Stimulated activated CD4-positive, alpha-beta T cell treated with anti-CD3 and anti-CD28 coated beads, TNF-alpha, amount 100 ng/mL, for 1 hour (primary cell): ENCODE measurements around the gene UGT8.
"Not testable (repeated sequence)": the region's sequence is repeated elsewhere in the genome, so short reads cannot be mapped to it uniquely, and the experiment has no call there.

Experiments
- DNase-seq, 3 donors: peaks; one replicate each; pipeline ENCODE4 v3.0.0-alpha.2; 2020; ENCODE audit warnings: low read depth in 3 of 3, low spot score in 1 of 3

The UGT8 gene, protein sequence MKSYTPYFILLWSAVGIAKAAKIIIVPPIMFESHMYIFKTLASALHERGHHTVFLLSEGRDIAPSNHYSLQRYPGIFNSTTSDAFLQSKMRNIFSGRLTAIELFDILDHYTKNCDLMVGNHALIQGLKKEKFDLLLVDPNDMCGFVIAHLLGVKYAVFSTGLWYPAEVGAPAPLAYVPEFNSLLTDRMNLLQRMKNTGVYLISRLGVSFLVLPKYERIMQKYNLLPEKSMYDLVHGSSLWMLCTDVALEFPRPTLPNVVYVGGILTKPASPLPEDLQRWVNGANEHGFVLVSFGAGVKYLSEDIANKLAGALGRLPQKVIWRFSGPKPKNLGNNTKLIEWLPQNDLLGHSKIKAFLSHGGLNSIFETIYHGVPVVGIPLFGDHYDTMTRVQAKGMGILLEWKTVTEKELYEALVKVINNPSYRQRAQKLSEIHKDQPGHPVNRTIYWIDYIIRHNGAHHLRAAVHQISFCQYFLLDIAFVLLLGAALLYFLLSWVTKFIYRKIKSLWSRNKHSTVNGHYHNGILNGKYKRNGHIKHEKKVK

DNA sequence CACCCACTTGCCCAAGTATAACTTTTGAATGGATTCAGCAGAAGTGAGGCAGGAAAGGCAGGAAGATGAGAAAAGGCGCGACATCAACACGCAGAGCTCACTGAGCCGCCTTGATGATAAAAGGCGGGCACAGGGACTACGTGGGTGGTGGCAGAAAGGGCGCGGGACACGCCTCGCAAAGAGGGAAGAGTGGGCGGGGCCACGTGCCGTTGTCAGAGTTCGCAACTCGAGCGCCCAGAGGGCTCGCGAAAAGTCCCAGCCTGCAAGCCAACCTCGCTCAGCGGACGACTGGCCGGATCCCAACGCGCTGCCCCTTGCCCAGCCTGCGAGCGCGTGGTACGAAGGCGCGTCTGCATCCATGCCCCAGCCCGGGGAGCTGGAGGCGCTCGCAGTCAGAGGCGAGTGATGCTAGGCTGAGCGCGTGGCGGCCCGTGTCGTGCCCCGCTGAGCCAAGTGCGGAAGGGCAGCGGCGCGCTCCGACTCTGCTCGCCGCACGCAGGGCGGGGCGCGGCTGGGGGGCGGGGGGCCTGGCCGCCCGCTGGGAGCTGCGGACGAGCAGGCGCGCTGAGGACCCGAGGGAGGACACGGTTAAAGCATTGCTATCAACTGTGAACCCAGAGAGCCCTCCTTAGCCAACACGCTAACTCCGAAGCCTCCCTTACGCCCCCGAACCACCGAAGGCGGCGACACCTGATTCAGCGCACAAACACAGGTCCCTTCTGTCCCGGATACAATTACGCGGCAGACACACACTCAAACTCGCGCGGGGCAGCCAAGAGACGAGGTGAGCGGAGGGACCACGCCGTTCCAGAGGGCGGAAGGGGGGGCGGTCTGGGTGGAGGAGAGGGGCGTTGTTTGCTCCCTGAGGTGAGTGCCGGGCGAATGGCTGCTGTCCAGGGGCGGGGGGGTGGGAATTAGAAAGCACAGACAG lies at the start of gene UGT8:
TSS of gene UGT8 (plus strand) at position 617 of the 931 bp plus-strand sequence. CDS start 24,074 bp downstream, outside the sequence.
- peak in 1 of 3 donors; percentile 18 for DNase-seq

DNA sequence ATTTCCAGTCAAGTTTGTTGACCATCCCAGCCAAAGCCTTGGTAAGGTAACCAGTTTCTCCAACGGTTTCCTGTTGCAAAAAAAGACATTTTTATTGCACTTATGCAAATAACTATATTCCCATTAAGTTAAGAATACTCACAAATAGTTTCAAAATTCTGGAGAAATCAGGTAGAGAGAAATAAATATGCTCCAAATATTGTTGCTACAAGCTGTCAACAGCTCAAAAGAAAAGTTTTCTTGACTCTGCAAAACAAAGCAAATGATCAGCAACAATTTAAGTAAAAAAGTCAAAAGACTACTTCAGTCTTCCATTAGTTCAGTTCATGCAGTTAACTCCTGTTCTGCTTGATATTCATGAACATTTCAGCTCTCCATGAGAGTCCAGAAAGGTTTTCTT lies 49.0 kb upstream of the UGT8 start:
- no peak for DNase-seq

DNA sequence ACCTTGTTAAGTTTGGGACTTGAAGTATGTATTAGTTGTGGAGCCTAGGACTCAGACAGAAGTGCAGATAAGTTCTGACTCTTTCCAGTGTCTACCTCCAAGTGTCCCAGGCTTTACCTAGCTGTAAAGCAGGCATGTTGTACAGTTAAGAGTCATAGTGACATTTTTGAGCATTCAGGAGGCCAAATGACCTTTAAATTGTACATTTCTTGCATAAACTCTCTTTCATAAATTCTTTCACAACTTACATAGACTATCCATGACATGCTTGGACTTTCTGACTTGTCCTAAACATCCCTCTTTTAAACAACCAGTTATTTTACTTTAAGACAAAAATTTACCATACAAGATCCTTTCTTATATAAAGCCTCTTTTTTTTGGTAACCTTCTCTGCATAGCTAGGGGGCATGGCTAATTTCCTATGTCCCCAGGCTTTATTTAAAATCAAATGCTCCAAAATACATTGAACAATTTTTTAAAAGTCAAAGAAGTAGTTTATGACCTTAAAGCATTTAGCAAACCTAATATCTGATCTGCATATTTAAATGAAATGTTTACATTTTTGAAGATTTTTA lies 40.1 kb upstream of the UGT8 start:
- no peak for DNase-seq

DNA sequence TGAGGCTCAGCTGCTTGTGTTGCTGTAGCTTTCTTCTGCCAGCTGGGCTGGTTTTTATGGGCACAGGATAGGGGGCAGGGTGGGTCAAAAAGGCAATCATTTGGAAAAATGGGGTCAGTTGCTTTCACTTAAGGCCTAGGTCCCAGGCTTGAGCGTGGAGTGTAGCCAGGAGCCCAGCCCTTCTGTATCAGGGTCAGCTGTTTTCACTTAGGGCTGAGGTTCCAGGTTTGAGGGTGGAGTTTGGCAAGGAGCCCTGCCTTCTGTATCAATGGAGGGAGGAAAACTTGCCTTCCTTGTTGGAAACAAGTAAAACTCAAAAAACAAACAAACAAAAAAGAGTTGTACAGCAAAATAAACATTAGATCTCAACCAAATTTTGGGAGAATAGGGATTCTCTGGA lies 37.0 kb upstream of the UGT8 start:
- no peak for DNase-seq

DNA sequence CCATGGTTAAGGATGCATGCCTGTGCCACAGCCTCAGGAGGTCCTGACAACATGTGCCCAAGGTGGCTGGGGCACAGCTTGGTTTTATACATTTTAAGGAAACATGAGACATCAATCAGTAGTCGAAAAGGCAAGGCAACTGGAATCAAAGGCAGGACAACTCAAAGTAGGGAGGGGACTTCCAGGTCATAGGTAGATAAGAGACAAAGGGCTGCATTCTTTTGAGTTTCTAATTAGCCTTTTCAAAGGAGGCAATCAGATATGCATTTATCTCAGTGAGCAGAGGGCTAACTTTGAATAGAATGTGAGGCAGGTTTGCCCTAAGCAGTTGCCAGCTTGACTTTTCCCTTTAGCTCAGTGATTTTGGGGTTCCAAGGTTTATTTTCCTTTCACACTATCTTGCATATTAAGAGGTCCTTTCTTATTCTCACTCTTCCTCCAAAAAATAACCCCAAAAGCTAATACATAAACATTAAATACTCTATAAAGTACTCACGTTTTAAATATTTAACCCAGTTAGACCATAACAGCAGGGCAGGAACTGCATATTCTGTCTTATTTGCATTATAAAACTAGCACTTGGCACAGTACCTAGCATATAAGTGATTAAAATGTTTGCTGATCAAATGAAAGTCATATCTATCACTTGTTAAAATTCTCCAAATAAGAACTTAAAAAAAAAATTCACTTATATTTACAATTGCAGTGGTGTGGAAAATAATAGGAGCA lies 36.3 kb upstream of the UGT8 start:
- DNase-seq: no peak

DNA sequence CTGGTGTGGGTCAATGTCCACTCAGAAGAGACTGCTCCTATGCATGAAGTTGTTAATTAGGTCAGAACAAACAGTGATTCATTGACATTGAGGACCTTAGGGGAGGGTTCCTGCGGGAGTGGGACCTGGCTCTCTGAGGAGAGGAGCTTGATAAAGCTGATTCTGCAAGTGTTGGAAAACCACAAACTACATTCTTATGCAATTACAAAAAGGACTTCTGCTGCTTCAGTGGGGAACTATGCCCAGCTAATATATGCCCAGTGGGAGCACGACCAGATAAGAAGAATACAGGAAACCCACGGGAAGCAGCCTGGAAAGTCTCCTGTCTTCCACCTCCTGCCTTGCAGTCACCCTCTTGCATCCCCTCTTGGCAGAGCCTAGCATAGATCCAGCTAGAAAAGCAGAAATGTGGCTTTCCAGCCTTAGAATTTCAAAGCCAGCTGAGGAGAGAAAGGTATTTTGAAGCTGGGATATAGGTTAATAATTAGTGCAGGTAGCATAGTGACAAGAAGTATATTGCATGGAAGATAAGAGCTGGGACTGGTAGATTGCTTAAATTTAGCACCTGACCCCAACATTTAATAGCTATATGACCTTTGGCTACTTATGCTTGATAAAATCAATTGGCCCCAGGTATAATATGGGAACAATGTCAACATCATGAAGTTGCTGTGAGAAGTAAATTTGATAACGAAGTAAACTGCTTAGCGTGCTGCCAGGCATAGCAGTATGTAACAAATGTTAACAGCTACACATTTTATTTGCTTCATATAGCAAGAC lies 34.9 kb upstream of the UGT8 start:
- DNase-seq: no peak

DNA sequence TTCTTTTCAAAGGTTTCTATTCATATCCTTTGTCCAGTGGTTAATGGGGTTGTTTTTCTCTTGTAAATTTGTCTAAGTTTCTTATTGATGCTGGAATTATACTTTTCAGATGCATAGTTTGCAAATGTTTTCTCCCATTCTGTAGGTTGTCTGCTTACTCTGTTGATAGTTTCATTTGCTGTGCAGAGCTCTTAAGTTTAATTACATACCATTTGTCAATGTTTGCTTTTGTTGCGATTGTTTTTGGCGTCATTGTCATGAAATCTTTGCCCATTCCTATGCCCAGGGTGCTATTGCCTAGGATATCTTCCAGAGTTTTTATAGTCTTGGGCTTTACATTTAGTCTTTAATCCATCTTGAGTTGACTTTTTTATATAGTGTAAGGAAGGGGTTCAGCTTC lies 21.2 kb upstream of the UGT8 start:
- no peak for DNase-seq

DNA sequence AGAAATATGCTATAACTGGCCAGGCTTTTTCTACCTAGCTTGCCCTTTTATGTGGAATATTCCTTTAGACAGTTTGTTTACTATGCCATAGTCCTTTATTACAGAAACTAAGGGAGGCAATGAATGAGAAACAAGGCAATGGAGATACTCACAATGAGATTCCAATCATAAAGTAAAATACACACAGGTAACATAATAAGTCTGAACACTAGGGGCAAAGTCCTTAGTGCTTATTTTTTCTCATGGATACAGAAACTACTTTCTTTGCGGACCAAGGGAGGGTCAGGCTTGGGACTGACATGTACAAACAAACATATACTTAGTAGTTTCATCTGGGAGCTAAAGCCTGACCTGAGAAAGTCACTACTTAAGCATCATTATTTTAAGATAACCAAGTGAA lies 16.0 kb upstream of the UGT8 start:
- no peak for DNase-seq

DNA sequence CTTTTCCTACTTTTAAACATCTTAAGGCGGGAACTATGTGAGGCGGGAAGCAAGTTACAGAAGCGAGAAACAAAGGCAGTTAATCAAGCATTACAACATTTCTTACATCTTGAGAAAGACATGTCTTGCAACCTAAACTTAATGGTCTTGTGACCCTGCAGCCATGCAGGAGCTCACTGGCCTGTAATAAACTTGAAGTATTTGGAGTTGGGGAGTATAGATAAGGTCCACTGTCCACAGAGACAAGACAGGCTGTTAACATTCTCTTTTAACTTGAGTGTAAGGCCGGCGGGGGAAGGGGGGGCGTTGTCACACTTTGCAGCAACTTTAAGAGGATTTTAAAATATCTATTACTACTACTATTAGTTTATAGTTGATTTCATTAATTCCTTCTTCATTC lies 10.3 kb upstream of the UGT8 start:
- DNase-seq: no peak

DNA sequence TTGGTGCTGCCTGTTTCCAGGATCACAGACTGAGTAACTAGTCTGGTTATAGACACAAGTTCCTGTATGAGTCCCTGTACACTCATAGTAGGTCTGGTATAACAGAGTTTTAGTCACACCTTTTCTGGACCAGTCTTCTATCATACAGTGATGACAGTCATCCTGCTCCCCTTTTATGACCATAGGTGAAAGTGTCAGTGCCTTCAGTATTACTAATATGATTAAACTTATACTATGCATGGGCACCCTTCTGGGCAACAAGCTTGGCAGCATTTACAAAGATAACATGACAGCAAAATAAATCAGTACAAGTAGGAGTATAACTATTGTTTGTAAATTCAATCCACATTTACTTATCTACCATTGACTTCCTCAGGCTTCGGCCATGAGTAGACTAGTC lies 8.2 kb upstream of the UGT8 start:
- DNase-seq: not testable (repeated sequence)

DNA sequence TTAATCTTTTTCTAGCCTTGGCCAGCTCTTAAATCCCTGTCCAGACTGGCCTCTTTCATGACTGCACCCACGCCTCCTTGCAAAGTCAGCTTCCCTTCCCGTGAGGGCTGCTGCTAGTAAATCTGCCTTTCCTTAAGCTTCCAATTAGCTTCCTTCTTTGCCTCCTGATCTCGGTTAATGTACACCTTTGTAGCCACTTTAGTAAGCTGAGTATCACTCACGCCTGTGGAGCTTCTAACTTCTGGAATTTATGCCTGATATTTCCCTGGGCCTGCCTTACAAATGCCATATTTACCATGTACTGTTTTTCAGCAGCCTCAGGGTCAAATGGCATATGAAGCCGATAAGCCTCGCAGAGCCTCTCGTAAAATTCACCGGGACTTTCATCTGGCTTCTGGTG lies 5.1 kb upstream of the UGT8 start:
- DNase-seq: no peak

DNA sequence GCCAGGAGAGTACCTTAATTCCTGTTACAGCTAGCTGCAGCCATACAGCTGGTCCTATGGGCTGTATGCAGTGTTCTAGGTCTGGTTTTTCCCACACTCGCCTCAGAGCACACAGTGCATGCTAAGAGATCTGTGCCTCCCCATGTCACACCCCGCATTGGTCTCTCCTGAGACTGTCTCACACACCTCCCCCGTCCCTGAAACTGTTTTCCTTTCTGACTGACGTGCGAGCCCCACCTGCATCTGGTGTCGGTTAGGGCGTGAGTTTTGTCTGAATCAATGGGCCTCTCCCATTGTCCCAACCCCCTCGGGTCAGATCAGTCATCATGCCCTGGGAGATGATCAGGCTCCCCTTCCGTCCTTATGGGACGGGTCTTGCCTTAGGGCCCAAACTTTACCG lies 3.4 kb upstream of the UGT8 start:
- DNase-seq: no peak

DNA sequence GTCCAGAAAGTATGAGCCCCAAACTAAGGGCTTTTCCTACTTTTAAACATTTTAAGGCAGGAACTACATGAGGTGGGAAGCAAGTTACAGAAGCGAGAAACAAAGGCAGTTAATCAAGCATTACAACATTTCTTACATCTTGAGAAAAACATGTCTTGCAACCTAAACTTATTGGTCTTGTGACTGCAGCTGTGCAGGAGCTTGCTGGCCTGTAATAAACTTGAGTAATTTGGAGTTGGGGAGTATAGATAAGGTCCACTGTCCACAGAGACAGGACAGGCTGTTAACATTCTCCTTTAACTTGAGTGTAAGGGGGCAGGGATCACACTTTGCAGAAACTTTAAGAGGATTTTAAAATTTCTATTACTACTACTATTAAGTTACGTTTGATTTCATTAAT lies 2.7 kb upstream of the UGT8 start:
- no peak for DNase-seq

DNA sequence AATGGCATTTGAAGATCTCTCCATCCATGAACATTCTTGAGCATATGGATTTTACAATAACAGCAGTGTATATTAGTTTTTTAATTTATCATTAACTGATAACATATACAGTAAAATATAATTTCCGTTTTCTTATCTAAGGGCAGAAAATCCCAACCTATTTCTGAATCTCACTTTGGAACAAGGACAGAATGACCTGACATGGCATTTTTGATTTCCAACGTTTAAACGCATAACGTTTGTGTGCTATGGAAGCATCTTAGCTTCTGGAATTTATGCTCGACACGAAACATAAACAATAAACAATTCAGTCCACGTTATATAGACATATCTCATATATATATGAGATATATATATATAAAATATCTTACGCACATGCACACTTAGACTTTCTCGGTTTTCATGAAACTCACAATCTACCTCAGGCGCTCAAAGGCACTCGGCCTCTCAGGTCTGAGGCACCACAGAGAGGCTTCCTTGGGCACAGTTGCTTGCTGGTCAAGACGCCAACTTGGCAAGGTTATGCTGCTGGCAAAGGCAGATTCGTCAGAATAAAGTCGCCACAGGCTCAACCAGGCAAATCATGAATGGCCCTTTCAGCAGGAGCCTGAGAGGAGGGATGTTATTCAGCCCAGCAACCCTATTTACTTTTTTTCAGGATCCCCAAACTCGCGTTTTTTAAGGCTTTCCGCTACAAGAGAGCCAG lies 1.0 kb upstream of the UGT8 start:
- DNase-seq: no peak

DNA sequence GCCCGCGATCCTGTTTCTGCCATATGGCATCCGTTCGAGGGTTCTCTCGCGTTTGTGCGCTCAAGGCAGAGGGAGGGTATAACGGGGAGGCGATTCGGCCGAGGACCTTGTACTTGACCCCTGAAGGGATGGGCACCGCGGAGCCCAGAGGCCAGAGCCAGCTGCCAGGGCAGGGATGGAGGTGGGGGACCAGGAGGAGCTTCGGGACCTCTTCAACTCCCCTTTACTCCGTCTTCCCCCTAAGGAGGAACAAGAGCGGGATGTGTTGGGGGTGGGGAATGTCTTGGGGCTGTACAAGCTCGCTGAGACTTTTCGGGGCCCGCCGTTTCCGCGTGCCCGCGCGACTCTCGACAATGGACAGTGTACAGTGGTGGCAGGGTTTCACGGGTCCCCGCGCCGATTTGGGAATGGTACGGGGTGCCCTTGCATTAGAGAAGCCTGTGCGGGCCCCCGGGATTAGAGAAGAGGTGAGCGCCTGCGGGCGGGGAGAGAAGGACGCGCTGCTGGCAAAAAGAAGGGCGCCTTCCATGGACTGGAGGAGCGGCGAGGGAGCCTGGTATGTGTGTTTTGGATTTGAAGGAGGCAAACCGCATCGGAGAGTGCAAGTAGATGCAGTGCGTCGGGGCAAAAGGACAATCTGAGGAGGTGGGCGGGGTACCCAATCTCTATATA lies 760 bp downstream of the UGT8 start:
- DNase-seq: no peak

DNA sequence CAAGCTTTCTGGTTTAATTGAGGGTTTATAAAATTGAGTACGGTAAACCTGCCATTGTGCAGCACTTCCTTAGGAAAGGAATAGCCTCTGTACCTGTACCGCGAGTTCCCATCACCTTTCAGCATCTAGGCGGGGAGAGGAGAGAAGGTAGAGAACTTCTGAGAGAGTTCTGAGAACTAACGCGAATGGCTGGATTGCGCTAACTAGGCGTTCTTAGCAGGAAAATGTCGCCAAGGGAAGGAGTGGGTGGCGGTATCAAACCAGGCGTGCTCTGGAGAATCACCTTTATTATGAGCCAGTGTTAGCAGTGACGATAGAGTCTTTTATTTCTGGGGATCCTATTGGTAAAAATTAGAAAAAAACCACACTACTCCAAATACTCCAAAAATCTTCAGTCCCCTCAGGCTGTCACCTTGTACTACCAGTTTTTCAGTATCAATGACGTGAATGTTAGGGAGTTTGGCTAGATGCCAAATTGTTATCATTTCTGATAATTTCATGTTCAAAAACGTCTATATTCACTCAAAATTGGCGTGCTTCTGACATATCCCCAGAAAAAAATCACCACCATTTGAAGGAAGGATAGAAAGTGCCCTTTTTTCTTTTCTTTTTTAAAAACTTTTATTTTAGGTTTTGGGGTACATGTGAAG lies 1.4 kb downstream of the UGT8 start:
- DNase-seq: no peak

DNA sequence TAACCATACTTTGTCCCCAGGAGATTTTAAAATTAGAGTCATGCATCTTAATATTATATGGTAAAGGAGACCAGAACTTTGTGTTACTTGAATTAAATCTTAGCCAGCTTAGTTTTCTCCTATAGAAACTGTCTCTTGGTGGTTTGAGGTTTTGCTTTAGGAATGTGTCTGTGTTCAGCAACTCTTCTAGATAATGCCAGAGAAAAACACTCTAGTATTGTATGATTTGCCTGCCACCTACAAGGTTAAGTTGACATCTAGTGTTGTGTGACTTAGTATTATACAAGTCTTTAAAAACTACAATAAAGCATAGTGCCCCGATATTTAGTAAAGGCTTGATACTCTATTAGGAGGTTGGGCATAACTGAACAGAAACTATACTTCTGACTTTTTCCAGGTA lies 2.1 kb downstream of the UGT8 start:
- DNase-seq: no peak

DNA sequence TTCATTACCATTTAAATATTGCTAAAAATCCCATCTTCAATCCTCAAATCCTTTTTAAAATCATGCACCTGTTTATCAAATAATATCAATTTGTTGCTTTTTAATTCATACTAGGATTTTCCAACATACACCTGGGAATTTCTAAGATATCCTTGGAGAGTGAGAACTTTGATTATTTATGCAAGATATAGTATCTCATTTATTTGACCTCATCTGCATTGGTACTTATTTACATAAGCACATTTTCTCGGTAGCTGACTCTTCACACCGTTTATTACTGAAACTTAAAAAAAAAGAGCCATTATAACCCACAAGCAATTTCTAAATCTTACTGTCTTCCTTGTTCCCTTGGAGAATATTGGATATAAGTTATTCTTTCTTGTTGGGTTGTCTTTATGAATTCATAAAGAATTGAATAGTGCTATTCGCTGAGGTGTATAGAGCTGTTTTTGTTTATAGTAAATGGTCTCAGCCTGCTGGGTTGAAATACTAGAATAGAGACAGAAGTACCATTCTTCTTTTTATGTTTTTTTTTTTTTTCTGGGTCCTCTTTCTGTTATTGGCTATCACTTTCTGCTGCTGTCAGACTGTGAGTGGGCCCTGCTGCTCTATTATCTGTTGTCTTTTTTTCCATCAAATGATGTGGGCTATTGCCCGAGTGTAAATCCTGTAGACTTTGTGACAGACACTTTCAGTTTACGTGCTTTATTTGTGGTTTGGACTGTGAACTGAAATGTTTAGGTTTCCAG lies 2.9 kb downstream of the UGT8 start:
- no peak for DNase-seq
